ENCODE results near the gene SRGAP2.
"Not testable (repeated sequence)": the region's sequence is repeated elsewhere in the genome, so short reads cannot be mapped to it uniquely, and the experiment has no call there.

GRCh38 chr1:206220332-206221000 lies 17.1 kb downstream of the SRGAP2 start:
- TF ChIP-seq CTCF, POLR2A (IDR thresholded peaks at IDR 0.05): not testable (repeated sequence)
